Gastrocnemius medialis (tissue), 4 donors: ENCODE results near the gene PPP4R3B.

Experiments
- CTCF ChIP-seq, 5 experiments: fragments of 450-650 bp in 3 of 5; fragments of 200-600 bp in 2 of 5; sonication (generic) in 2 of 5; IDR thresholded peaks in 4 of 5; conservative IDR thresholded peaks in 1 of 5; 1 replicate in 4 of 5; 2 replicates in 1 of 5; pipeline ENCODE4 v1.5.1; 2016 to 2019; ENCODE audit warnings: antibody characterized with exemption in 5 of 5, mild to moderate bottlenecking in 3 of 5, moderate library complexity in 3 of 5
- POLR2A ChIP-seq, 2 donors: fragments of 450-650 bp; IDR thresholded peaks; one replicate each; pipeline ENCODE4 v1.6.1; 2017; ENCODE audit warnings: antibody characterized with exemption in 2 of 2, mild to moderate bottlenecking in 2 of 2, moderate library complexity in 2 of 2

- TF ChIP-seq CTCF (IDR thresholded peaks at IDR 0.05 in 4 of 5, conservative IDR thresholded peaks at IDR 0.05 in 1 of 5) = no peak
- no peak for TF ChIP-seq POLR2A (IDR thresholded peaks at IDR 0.05)
These were observed 66.9 kb downstream of the PPP4R3B start for GRCh38 chr2:55550368-55551102.
